HG03060 (cell line): ENCODE data around the gene HBA1.
"Not testable (repeated sequence)": the region's sequence is repeated elsewhere in the genome, so short reads cannot be mapped to it uniquely, and the experiment has no call there.

Source experiments
- ATAC-seq: cut with Tn5 transposase; IDR thresholded peaks from one replicate; pipeline ENCODE4 v1.9.1; 2021; ENCODE audit warnings: low read depth, moderate number of reproducible peaks; ENCODE audit not compliant: unreplicated experiment

Gene HBA1

DNA sequence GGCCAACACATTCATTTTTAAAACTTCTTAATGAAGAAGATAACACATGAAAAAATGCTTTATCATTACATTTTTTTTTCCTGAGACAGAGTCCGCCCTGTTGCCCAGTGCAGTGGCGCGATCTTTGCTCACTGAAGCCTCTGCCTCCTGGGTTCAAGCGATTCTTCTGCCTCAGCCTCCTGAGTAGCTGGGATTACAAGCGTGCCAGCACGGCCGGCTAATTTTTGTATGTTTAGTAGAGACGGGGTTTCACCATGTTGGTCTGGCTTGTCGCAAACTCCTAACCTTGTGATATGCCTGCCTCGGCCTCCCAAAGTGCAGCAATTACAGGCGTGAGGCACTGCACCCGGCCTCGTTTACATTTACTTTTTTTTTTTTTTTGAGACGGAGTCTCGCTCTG, 17.0 kb downstream of the HBA1 start:
- no peak for ATAC-seq

DNA sequence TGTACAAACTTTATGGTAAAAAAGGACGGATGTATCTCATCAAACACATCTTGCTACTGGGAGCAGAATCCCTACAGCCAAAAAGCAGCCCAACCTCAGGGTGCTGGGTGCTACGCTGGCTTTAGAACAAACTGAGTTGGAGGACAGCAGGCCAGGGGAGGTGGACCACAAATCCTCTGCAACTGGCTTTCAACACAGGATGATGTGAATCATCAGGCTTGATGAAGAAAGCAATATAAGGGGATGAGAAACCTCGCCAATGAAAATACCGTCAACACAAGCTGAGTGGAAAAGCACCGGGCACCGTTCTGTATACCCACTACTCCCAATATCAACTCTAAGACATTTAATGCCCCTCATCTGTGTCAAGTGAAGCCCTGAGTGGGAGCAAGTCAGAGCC, 18.0 kb downstream of the HBA1 start:
- ATAC-seq = no peak

DNA sequence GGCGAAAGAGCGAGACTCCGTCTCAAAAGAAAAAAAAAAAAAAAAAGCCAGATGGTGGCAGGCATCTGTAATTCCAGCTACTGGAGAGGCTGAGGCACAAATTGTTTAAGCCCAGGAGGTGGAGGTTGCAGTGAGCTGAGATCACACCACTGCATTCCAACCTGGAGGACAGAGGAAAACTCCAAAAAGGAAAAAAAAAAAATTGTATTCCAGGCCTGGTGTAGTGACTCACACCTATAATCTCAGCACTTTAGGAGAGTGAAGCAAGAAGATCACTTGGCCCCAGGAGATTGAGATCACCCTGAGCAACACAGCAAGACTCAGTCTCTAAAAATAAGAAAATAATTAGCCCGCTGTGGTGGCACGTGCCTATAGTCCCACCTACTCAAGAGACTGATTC, 23.9 kb downstream of the HBA1 start:
- no peak for ATAC-seq

DNA sequence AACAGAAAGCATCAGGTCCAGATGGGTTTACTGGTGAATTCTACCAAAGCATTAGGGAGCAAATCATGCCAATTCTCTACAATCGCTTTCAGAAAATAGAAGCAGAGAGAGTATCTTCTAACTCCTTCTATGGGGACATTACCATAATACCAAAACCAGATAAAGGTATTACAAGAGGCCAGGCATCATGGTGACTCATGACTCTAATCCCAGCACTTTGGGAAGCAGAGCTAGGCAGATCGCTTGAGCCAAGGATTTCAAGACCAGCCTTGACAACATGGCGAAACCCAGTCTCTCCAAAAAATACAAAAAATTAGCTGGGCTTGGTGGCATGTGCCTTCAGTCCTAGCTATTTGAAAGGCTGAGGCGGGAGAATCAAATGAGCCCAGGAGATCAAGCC, 26.8 kb downstream of the HBA1 start:
- ATAC-seq = no peak

DNA sequence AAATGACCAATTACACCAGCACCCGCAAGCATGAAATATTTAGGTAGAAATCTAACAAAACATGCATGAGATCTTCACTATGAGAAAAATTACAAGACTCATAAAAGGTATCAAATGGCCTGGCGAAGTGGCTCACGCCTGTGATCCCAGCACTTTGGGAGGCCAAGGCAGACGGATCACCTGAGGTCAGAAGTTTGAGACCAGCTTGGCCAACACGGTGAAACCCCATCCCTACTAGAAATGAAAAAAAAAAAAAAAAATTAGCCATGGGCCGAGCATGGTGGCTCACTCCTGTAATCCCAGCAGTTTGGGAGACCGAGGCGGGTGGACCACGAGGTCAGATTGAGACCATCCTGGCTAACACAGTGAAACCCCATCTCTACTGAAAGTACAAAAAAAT, 27.6 kb downstream of the HBA1 start:
- not testable (repeated sequence) for ATAC-seq

DNA sequence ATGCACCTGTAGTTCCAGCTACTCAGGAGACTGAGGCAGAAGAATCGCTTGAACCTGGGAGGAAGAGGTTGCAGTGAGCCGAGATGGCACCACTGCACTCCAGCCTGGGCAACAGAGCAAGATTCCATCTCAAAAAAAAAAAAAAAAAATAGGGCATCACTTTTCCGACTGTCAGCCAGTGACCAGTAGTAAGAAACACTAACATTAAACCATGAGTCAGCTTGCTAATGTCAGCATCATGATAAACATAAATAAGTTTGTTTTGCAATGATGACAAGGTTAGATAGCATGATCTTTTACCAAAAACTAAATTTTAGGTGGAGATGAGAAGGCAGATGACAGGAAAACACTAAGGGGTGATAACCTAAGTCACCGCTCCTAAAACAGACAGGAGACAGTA, 32.9 kb downstream of the HBA1 start:
- ATAC-seq = not testable (repeated sequence)

DNA sequence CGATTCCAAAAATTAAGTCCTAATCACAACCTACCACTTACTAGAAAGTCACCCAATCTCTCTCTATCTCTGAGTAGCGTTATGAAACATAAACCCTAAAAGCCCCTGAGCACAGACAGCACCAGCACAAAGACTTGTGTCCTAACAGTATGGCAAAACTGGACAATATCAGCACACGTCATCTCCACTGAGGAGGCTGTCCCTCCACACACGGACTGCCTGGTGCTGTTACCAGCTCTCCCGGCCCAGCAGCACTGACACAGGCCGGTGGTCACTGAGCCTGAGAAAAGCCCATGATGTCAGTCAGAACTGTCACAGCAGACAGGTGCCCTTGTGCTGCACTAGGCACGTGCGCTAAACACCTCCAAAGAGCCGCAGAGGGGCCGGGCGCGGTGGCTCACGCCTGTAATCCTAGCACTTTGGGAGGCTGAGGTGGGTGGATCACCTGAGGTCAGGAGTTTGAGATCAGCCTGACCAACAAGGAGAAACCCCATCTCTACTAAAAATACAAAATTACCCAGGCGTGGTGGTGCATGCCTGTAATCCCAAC, 35.2 kb downstream of the HBA1 start:
- ATAC-seq = not testable (repeated sequence)

DNA sequence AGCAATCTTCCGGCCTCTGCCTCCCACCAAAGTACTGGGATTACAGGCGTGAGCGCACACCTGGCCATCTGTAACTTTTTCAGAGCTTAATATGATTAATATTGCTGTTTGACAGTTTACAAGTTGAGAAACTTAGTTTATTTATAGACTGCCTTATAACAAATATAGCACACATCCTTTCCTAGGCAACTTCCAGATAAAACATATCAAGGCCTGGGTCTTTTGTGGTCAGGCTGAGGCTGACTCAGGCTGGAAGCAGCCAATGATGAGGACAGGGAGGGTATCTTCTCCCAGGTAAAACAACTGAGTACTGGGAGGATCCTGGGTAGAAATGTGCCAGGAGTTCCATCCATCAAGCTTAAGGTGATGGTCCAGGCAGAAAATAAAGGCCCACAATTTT, 36.5 kb downstream of the HBA1 start:
- ATAC-seq = no peak

DNA sequence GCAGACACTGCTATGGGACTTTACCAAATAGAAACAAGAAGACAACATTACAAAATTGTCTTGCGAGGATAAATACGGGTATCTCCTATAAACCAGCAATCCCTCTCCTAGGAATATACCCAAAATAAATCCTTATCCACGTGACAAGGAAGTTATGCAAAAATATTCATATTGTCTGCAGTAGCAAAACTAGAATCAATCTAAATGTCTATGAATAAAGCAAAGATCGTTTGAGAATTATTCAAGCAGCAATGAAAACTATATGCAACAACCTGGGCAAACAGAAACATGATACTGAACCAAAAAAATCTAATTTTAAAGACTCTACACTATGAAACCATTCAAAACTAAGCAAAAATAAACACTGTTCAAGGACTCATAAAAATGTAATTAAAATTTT, 43.5 kb downstream of the HBA1 start:
- no peak for ATAC-seq
